ENCODE results near the gene PIEZO2.

The PIEZO2 gene

DNA sequence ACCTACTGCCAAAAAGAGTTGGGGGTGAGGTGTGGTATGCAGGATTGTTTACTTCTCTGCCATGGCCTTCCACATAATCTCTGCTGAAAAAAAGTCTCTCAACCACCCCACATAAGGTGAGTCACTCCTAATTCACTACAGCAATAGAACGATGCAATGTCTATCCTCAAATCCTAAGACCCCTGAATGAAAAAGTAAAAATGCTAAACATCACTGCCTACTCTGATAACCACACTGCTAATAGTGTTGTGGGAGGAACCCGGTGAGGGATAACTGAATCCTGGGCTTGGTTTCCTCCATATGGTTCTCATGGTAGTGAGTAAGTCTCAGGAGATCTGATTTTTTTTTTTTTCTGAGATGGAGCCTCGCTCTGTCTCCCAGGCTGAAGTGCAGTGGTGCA is 252.5 kb downstream of the PIEZO2 start:
- no peak for DNase-seq (ENCODE audit: low read depth)

DNA sequence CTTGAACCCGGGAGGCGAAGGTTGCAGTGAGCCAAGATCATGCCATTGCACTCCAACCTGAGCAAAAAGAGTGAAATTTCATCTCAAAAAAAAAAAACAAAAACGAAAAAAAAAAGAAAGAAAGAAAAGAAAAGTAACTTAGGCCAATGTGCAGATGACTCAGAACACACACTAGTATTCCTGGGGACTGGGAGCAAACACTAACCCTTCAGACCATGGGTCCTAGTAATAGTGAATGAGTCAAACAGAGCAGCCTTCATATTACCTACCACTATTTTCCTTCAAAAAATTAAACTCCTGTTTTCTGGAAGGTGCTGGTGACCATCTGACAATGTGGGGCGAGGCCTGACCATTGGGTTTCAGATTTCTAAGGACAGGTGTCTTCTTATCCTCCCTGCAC is 253.4 kb downstream of the PIEZO2 start:
- DNase-seq (ENCODE audit: low read depth), result no peak

DNA sequence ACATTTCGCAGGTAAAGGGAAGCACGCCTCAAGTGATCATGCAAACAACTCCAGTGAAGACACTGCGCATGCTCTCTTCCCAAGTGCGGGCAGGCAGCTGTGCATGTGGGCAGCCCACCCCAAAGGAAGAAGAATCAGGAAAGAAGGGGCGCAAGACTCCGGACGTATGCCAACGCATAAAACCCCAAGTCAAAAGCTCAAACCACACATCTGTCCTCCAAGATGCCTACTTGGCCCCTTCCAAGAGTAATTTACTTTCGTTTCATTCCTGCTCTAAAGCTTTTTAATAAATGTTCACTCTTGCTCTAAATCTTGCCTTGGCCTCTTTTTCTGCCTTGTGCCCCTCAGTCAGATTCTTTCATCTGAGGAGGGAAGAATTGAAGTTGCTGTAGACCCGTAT is 254.9 kb downstream of the PIEZO2 start:
- DNase-seq (ENCODE audit: low read depth), result no peak

DNA sequence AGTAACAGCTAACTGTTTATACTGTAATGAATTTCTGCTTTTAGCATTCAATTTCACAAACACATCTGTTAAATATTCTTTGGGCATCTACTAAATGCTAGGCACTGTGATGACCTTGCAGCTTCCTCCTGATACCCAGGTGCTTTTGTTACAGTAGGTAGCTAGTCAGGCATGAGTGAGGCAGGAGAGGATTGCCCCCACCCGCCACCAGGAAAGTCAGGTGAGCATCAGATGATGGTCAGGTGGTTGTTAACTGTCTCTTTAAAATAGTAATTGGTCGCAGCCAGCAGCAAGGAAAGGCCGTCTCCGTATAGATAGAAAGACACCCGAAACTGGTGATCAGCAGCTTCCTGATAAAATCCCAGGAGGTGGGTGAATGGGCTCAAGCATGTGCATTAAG is 255.6 kb downstream of the PIEZO2 start:
- DNase-seq (ENCODE audit: low read depth), result no peak

DNA sequence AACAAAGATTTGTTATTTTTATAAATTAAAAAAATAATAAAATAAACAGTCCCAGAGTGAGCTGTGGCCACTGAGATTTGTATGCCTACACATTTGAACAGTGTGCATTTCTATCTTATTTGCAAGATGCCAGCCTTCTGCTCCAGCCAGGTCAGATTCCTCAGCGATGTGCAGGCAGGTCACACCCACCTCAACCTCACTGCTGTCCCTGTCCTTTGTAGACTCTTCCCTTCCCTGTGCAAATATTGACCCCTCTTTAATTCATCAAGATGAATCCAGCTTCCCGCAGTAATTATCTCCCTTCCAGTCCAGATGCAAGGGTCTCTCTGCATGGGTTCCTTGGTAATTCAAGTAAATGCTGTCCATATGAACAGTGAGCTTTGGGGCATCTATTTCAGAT is 256.2 kb downstream of the PIEZO2 start:
- DNase-seq (ENCODE audit: low read depth), result no peak

DNA sequence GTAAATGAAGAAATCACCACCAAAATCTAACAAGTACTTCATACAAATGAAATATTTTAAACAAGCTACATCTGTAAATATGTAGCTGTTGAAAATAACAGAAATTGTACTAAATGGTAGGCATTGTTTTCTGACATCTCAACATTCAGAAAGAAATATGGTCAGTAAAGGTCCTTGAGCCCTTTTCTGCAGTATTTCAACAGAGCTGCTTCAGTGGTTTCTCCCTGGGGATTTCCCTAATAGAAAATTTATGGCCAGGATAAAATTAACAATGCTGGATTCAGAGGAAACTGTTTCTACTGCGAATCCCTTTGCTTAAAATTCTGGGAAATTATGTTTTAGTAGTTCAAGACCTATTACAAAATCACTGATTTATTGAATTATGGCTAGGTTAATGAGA is 256.6 kb downstream of the PIEZO2 start:
- no peak for DNase-seq (ENCODE audit: low read depth)

DNA sequence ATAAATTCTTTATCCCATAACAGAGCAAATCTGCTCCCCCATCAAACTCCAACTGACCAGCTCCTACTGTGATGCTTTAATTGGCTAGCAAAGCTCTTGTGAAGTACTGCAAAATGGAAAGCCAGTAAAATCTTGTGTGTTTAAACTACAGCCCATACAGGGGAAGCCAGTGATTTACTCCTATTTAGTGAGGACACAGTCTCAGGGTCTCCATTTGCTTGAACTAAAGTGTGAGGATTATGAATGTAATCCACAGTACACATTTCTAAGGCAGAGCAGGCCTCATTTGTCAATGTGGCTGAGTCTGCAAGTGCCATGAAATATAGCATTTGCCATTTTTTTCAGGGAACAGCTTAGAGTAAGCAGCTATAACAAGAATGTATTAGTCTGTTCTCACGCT is 259.3 kb downstream of the PIEZO2 start:
- no peak for DNase-seq (ENCODE audit: low read depth)

DNA sequence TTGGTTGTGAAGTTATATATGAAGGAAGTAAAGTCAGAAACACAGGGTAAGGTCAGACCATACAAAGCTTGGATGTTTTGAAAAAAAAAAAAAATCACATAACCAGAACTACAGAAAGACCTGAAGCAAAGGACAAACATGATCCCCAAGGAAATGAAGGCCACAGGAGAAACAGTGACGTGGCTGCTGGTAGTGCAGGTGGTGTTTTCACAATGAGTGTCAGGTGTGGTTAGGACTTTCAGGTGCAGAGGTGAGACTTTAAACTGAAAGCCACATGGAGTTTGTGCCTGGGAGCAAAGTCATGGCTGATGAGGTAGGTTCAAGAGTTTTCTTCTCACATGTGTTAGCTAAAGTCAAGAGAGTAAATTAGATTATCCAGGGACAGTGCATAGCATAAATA is 270.7 kb downstream of the PIEZO2 start:
- DNase-seq (ENCODE audit: low read depth), result no peak

DNA sequence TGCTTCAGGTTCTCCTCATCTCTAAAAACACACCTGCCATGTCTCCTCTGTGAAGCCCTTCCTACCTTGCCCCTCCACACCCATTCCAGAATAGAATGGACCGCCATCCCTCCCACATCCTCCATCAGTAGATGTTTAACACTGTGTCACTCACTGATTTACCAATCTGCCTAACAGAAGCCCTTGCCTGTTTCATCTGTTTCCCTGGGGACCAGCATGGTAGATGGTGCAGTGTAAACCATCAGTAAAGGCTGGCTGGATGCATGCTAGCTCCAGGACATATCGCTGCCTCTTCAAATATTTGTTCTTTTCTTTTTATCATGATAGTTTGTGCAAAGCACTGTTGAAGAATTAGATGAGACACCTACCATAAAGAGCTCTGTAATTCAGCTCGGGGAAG is 271.4 kb downstream of the PIEZO2 start:
- no peak for DNase-seq (ENCODE audit: low read depth)

DNA sequence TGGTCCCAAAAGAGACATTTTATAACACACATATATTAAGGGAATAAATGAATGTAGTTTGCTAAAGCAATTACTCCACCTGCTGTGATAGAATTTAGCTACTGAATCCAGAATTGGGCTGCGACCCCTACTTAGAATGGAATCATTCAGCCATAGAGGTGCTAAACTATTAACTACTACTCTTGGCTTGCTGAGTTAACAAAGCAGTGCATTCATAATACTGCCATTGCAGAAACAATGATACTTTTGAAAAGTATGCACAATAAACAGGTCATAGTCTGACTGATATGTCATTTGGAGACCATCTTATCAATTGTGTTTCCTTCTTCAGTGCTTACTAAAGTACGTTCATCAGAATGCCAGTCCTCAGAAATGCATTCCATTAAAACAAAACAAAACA is 273.6 kb downstream of the PIEZO2 start:
- no peak for DNase-seq (ENCODE audit: low read depth)

DNA sequence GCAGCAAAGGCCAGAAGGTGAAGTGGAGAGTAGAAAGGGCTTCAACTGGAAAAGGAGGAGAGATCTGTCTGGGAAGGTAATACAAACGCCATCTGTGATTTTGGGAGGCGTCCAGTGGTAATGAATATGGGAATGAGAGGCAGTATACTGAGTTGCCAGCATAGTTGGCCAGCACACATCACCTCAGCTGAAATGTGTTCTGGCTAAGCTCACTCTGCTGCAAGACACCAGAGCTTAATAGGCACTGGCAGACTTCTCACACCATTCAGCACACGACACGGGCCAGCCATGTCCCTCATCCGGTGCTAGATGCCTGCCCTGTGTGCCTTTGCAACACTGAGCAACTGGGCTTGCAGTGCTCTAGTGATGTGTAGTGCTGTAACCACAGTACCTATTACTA is 277.1 kb downstream of the PIEZO2 start:
- no peak for DNase-seq (ENCODE audit: low read depth)

DNA sequence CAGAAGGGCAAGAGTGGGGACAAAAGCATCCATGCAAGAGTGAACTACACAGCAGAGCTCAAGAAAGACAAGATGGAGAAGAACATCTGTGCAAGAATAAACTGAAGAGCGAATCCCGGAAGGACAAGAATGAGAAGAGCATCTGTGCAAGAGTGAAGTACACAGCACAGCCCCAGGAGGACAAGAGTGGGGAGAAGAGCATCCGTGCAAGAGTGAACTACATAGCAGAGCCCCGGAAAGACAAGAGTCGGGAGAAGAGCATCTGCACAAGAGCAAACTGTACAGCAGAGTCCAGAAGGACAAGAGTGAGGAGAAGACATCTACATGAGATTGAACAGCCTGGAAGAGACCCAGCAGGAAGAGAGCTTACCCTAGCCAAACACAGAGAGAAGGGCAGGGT is 284.6 kb downstream of the PIEZO2 start:
- DNase-seq (ENCODE audit: low read depth), result no peak

DNA sequence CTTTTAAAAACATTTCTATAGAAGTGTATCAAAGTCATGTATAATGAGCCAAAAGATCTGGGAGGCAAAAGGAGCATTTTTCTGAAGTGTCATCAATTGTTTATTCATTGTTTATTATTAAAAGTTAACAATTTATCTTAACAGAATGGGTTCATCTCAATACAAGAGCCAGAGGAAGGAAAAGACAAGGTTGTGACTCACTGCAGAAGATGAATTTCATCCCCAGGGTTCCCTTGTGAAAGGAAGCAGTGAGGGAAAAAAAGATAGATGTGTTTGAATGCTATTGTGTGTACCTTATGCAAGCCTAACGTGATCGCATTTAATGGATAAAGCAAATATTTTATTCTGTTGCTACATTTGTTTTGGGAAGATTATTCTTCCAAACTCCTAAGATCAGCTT is 286.3 kb downstream of the PIEZO2 start:
- no peak for DNase-seq (ENCODE audit: low read depth)

DNA sequence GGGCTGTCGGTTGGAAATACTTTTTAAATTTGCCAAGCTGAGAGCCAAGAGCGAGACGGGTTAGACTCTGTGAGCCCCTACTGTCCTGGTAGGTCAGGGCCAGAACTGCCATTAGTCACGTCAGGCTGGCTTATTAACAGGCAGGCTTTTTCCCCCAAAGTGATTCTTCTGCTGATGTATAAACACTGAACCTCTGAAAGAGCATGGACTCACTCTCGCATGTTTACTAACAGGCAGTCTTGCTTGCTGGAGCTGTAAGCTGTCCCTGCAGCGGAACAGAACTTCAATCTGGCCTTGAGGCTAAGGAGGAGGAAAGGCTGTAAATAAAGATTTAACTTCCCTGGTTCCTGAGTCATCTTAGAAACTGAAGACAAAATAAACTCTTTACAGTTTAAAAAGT is 288.4 kb downstream of the PIEZO2 start:
- DNase-seq (ENCODE audit: low read depth), result no peak

DNA sequence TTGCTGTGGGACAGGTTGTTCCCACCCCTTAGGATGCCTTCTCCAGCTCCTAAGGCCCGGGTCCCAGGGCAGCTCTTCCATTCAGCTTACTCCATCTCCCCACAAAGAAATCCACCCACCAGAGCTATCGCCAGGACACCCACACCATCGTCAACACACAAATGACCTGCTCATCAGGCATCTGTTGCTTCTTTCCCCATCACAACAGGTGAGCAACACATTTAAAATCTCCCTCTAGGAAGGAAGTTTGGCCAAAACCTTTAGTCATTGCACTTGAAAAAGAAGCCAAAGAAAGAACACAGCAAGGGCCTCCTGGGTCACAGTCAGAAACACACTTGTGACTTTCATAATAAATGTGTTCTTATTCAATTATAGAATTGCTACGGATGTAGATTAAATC is 289.0 kb downstream of the PIEZO2 start:
- DNase-seq (ENCODE audit: low read depth), result no peak

DNA sequence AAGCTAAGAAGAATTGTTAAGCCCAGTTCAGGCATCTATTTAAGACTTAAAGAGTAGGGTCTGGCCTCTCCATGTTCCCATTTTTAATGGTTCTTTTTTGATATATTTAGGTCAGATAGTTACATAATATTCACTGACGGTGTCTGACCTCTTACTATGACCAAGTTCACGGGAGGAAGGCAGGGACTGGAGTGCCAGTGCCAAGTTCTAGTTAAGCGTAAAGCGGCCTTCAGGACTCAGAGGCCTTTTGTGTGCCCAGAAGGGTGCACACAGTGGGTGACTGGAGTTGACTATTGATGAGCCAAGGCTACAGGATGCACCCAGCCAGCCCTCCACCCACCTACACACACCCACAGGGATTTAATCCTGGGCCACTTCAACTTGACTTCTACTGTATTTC is 290.9 kb downstream of the PIEZO2 start:
- DNase-seq (ENCODE audit: low read depth), result no peak

DNA sequence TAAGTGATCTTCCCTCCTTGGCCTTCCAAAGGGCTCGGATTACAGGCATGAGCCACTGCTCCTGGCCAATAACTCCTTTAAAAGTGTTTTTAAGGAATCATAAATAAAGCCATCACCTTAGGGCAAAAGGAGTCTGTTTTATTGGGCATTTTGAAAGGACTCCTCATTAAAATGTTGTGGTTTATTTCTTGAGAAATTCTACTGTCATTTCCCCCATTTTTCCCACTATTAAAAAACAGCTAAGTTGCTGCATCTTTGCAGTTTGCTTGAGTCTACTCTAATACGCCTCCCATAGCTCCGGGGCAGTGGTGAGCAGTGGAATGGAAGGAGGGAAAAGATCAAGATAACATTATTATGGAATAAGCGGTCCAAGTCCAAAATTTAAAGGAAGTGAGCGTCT is 293.2 kb downstream of the PIEZO2 start:
- DNase-seq (ENCODE audit: low read depth), result no peak

DNA sequence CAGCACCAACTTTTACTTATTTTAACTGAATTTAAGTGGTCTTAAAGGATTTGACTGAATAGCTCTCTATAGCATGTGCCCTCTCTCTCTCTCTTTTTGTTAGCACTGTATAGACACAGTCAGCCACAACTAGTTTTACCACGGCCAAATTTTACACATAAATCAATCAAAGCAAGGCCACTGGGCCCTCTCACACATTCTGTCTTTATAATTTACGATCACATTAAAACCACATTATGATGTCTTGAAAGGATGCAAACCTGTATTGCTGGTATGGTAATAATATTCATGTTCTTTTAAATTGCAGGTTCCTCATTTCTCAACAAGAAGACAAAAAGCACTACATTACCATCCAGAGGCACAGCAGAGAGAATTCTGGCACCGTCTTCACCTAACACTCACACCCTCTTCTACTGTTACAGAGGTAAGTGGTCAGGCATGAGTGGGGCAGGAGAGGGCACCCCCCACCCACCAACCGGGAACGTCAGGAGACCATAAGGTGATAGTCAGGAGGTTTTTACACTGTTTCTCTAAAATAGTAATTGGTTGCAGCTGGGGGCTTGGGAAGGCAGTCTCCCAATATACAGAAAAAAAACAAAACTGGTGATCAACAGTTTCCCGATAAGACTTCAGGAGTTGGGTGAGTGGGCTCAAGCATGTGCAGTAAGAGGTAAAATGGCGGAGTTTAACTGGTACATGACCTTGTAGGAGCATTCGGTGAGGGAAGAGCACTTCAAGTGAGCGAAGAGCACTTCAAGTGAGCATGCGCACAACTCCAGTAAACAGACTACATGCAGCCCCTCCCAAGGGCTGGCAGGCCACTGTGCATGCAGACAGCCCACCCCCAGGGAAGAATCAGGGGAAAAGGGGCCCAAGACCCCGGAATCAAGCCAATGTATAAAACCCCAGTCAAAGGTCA is 296.7 kb downstream of the PIEZO2 start:
- DNase-seq (ENCODE audit: low read depth), result no peak

DNA sequence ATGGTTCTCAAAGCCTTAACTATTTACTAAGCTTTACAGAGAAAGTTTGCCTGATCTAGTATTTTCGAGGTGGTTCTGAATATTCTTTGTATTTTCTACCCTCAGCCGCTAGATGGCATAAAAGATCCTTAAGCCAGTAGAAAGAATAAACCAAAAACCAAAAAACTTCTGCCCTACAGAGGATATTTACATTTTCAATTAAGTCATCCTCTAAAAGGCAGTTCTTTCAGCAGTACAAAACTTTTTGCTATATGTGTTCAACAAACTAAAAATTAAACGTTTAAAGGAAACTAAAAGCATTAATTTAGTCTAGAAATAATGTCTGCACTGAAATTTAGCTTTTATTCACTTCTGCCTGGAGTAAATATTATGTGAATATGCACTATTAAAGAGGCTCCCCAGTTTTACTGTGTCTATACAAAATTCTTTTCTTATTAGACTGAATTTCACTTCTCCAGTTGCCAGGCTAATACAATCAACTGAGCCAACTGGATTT is 297.5 kb downstream of the PIEZO2 start:
- no peak for DNase-seq (ENCODE audit: low read depth)

DNA sequence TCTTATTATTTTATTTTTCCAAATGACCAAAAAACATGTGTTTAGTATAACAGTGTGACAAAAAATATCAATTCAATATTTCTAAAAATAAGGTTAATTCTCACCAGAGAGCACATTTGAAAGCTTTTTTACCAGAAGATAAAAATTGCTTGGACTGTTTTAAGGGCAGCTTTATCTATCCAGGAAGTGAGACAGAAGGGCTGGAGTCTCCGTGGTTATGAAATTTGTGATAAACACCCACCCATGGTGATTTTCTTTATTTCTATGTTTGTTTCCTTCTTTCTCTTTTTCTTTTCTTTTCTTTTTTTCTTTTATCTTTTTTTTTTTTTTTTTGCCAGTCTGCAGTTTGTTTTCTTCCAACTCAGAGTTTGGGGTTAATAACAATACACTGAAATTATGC is 298.5 kb downstream of the PIEZO2 start:
- DNase-seq (ENCODE audit: low read depth), result no peak

DNA sequence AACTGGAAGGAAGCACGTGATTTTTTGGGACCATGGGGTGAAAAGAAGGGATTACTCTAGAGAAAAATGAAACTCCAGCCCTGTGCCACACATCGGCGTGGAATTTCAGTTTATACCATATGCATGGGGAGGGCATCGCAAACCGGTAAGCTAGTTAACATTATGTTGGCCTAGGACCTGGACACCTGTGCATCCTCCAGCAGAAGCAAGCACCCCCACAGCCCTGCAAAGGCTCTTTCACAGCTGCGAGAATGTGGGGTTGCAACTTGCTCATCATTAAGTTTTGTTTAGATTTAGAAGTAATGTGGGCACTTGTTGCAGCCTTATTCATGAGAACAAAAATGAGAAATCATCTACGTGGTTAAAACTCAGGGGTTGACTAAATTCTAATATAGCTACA is 299.2 kb downstream of the PIEZO2 start:
- no peak for DNase-seq (ENCODE audit: low read depth)

DNA sequence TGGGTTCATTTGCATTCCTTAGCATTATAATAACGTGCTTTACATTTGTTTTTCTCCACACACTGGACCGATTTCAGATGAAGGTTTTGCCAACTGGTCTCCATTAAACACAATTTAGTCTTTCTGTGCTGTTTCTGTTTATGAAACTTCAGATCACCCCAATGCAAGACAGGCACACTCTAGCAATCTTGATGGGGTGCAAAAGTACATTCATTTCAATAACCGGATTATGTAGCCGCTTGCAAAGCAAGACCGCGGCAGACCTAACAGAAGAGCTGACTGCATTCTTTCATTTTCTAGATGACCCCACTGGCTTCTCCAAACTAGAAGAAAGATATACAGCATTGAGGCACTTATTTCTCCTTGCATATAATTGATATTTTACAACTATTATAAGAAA is 301.5 kb downstream of the PIEZO2 start:
- no peak for DNase-seq (ENCODE audit: low read depth)

DNA sequence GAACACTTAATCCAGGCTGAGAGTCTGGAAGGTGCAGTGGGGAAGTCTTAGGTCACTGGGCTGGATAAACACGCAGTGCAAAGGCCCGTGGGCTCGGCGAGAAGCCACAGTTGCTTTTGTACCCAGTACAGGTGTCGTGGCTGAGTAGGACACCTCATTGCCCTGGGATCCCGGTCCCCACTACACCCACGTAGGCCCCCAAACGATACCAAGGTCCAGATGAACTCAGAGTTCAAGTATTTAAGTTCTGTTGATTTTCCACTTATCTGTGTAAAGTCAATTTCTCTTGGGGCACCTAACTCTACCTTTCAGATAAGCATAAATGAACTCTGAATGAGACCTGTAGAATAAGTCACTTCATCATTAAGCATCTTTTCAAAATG is 302.0 kb downstream of the PIEZO2 start:
- no peak for DNase-seq (ENCODE audit: low read depth)

All from stimulated activated CD8-positive, alpha-beta memory T cell treated with anti-CD3 and anti-CD28 coated beads, Interleukin-4, amount 100 ng/mL, for 24 hours (primary cell).